ENCODE measurements around the gene LRRC34.

DNA sequence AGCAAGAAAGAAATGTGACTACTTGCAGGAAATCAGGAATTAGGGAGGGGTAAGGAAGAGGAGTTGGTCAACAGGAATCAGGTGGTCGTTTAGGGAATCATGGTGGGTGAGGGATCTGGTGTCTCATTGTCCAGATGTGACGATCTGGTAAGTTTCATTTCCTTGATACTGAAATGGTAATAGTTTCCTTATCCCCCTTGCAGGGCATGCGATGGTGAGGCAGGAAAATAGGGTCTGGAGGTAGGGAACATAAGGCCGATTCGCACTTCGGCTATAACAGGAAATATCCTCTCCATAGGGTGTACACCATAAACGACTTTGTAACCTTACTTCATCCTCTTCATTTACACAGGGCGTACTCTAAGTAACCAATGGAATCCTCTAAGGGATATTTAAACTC is 574 bp upstream of the LRRC34 start:
- TF ChIP-seq, protein P1, sequence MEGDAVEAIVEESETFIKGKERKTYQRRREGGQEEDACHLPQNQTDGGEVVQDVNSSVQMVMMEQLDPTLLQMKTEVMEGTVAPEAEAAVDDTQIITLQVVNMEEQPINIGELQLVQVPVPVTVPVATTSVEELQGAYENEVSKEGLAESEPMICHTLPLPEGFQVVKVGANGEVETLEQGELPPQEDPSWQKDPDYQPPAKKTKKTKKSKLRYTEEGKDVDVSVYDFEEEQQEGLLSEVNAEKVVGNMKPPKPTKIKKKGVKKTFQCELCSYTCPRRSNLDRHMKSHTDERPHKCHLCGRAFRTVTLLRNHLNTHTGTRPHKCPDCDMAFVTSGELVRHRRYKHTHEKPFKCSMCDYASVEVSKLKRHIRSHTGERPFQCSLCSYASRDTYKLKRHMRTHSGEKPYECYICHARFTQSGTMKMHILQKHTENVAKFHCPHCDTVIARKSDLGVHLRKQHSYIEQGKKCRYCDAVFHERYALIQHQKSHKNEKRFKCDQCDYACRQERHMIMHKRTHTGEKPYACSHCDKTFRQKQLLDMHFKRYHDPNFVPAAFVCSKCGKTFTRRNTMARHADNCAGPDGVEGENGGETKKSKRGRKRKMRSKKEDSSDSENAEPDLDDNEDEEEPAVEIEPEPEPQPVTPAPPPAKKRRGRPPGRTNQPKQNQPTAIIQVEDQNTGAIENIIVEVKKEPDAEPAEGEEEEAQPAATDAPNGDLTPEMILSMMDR (IDR thresholded peaks at IDR 0.05): no peak
- TF ChIP-seq EZH2 (IDR thresholded peaks at IDR 0.05; ENCODE audit: borderline replicate concordance, insufficient read depth, low read depth, low read length, poor library complexity, severe bottlenecking): no peak

Measured in B cell (primary cell).